ENCODE results near the gene XKR7.

GRCh38 chr20:32003325-32003724 is 35.4 kb downstream of the XKR7 start:
- no peak for TF ChIP-seq CTCF (optimal IDR thresholded peaks at IDR 0.05 in 1 of 3, IDR thresholded peaks at IDR 0.05 in 1 of 3, conservative IDR thresholded peaks at IDR 0.05 in 1 of 3; ENCODE audit: extremely low read depth in 1 of 3, insufficient read depth in 2 of 3, low read length in 3 of 3)
- no peak for TF ChIP-seq EZH2 (IDR thresholded peaks at IDR 0.05; ENCODE audit: low read length)

All from keratinocyte (primary cell).